Smooth muscle cell (in vitro differentiated cells): ENCODE measurements around the gene CCSER2. TPM values are rescaled to one million over a fixed set of nuclear protein-coding genes. Genes with fewer than 3 reads are reported as not detected.

ENCODE experiments used
- DNase-seq: peaks from one replicate; lab custom pipeline; 2025; ENCODE audit not compliant: unreplicated experiment; lab: John Stamatoyannopoulos, UW
- H2AFZ ChIP-seq: fragments of 200-600 bp; sonication (generic); 2 replicates; pipeline ENCODE4 v1.6.0; 2016; ENCODE audit warnings: antibody characterized with exemption, low read depth, mild to moderate bottlenecking
- H3F3A ChIP-seq: fragments of 200-600 bp; sonication (generic); 2 replicates; pipeline ENCODE4 v1.6.0; 2017; ENCODE audit warnings: antibody characterized with exemption, low read depth
- H3K27ac ChIP-seq: fragments of 200-600 bp; sonication (generic); 2 replicates; pipeline ENCODE4 v1.5.1; 2016; ENCODE audit warnings: low read depth, mild to moderate bottlenecking
- H3K27me3 ChIP-seq: fragments of 200-600 bp; sonication (generic); 2 replicates; pipeline ENCODE4 v1.6.1; 2016; ENCODE audit warnings: low read depth, mild to moderate bottlenecking
- H3K36me3 ChIP-seq: fragments of 200-600 bp; sonication (generic); 2 replicates; pipeline ENCODE4 v1.5.1; 2016; ENCODE audit warnings: low read depth
- H3K4me1 ChIP-seq: fragments of 200-600 bp; sonication (generic); 2 replicates; pipeline ENCODE4 v1.5.1; 2016; ENCODE audit warnings: low read depth
- H3K4me2 ChIP-seq: fragments of 200-600 bp; sonication (generic); 2 replicates; pipeline ENCODE4 v1.6.0; 2016; ENCODE audit warnings: mild to moderate bottlenecking
- H3K4me3 ChIP-seq: fragments of 200-600 bp; sonication (generic); 2 replicates; pipeline ENCODE4 v1.5.1; 2016; ENCODE audit warnings: mild to moderate bottlenecking
- H3K79me2 ChIP-seq: fragments of 200-600 bp; sonication (generic); 2 replicates; pipeline ENCODE4 v1.6.0; 2016; ENCODE audit warnings: low read depth, mild to moderate bottlenecking
- H3K9ac ChIP-seq: fragments of 200-600 bp; sonication (generic); 2 replicates; pipeline ENCODE4 v1.6.0; 2016; ENCODE audit warnings: low read depth
- H3K9me3 ChIP-seq: fragments of 200-600 bp; sonication (generic); replicated peaks from 2 replicates; pipeline ENCODE4 v1.5.1; 2016; ENCODE audit warnings: low read depth
- H4K20me1 ChIP-seq: fragments of 200-600 bp; sonication (generic); 2 replicates; pipeline ENCODE4 v1.6.0; 2016; ENCODE audit warnings: low read depth
- WGBS: methylation state at CpG from one replicate; pipeline ENCODE4 v1.1.7; 2016; ENCODE audit warnings: low lambda C conversion rate; 5-methylcytosine and 5-hydroxymethylcytosine counted together
- polyA plus RNA-seq: library from polyadenylated mRNA; unstranded; fragments of >200 nt; fragmentation: Nextera tagmentation; extraction: Ambion mirVana; gene quantifications from 2 replicates; pipeline ENCODE4 v1.2.1, GENCODE V29; 2016
- total RNA-seq: library from RNA; depleted of rRNA; stranded (reverse); fragments of >200 nt; gene quantifications from 2 replicates; pipeline ENCODE4 v1.2.3, GENCODE V29; 2014
- TF ChIP-seq, protein P1 (sequence below): fragments of 200-600 bp; sonication (generic); IDR thresholded peaks from 2 replicates; pipeline ENCODE4 v1.5.1; 2017; ENCODE audit warnings: borderline replicate concordance, mild to moderate bottlenecking, antibody characterized with exemption; ENCODE audit not compliant: insufficient read depth, poor library complexity, severe bottlenecking

Gene CCSER2
- total and polyA plus RNA-seq, 2 experiments from 2014 or later: 32.8 to 42.1 TPM

DNA sequence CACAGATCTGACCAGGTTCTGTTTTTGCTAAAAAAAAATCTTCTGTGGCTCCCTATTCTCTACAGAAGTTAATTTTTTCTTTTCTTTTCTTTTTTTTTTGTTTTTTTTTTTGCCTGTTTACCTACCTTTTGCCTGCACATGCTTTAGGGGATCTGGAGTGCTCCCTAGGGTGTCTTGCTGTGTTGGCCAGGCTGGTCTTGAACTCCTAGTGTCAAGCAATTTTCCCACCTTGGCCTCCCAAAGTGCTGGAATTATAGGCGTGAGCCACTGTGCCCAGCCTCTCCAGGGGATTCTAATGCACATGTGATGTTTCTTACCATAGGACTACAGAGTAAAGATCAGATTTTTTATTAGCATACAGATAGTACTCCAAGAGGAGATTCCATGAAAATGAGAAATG is 10.6 kb downstream of the CCSER2 start:
- Histone ChIP-seq H2AFZ (no peak overlapping the region), H3K27me3 (no peaks in the 10 kb centered on the region), H3K4me1 (peaks cover 20% of the 10 kb centered on the region), H3K27ac (no peak overlapping the region), H3K9me3 (no peaks in the 10 kb centered on the region), H3K79me2 (peaks cover 97% of the 10 kb centered on the region), H3K9ac (no peak overlapping the region), H3F3A (no peaks in the 10 kb centered on the region), H3K4me3 (no peak overlapping the region), H4K20me1 (peaks cover 100% of the 10 kb centered on the region), H3K36me3 (no peaks in the 10 kb centered on the region), H3K4me2 (no peak overlapping the region)
- WGBS: 100% methylated on average over 1 of the region's 1 CpG
- TF ChIP-seq, protein P1, sequence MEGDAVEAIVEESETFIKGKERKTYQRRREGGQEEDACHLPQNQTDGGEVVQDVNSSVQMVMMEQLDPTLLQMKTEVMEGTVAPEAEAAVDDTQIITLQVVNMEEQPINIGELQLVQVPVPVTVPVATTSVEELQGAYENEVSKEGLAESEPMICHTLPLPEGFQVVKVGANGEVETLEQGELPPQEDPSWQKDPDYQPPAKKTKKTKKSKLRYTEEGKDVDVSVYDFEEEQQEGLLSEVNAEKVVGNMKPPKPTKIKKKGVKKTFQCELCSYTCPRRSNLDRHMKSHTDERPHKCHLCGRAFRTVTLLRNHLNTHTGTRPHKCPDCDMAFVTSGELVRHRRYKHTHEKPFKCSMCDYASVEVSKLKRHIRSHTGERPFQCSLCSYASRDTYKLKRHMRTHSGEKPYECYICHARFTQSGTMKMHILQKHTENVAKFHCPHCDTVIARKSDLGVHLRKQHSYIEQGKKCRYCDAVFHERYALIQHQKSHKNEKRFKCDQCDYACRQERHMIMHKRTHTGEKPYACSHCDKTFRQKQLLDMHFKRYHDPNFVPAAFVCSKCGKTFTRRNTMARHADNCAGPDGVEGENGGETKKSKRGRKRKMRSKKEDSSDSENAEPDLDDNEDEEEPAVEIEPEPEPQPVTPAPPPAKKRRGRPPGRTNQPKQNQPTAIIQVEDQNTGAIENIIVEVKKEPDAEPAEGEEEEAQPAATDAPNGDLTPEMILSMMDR: no peak
- no peak for DNase-seq

DNA sequence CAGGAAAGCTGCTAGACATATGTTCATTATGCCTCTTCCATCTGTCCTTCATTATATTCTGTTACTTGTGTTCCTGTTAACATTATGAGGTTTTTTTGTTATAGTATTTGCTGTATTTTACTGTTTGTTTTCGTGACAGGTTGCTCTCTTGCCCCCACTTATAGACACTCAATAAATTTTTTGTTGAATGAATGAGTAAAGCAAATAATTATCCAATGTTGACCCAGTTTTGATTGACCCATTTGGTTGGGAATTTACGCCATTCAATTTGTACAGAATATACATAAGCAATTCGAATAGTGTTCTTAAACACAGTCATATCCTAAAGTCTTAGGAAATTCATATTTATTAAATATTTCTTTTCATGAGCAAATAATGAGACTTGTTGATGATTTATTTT is 11.8 kb downstream of the CCSER2 start:
- no peaks in the 10 kb centered on the region for H3K27me3 ChIP-seq
- H3F3A ChIP-seq: no peaks in the 10 kb centered on the region
- H3K36me3 ChIP-seq: no peaks in the 10 kb centered on the region
- no peak overlapping the region for H3K4me3 ChIP-seq
- peaks cover 100% of the 10 kb centered on the region for H4K20me1 ChIP-seq
- H2AFZ ChIP-seq: no peak overlapping the region
- peaks cover 12% of the 10 kb centered on the region for H3K4me1 ChIP-seq
- H3K9me3 ChIP-seq: no peaks in the 10 kb centered on the region
- DNase-seq: no peak
- WGBS: 96% methylated on average over 3 of the region's 3 CpGs
- H3K4me2 ChIP-seq: no peak overlapping the region
- H3K79me2 ChIP-seq: peaks cover 97% of the 10 kb centered on the region
- TF ChIP-seq, protein P1: no peak
- H3K27ac ChIP-seq: no peak overlapping the region
- H3K9ac ChIP-seq: no peak overlapping the region

DNA sequence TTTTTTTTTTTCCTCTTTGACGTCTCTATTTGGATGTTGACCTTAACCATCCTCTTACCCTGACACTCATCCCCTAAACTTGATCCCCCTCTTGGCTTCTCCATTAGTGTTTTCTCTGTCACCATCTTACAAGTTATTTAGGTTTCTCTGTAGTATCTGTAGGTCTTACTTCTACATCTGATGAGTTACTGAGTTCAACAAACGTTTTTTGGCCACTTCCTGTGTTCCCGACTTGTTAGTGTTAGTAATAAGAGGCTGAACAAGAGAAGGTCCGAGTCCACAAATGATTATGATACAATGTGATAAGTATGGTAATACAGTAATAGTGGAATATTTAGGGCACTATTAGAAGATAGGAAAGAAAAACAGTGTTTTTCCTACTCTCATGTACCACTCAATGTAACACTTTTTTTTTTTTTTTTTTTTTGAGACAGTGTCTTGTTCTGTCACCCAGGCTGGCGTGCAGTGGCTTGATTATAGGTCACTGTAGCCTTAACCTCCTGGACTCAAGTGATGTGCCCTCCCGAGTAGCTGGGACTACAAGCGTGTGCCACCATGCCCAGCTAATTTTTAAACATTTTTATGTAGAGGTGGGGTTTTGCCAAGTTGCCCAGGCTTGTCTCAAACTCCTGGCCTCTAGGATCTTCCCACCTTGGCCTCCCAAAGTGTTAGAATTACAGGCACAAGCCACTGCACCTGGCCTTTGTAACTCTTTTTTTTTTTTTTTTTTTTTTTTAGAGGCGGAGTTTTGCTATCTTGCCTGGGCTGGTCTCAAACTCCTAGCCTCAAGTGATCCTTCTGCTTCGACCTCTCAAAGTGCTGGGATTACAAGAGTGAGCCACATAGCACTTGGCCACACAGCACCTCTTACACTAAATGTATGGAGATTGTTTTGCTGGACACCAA is 12.5 kb downstream of the CCSER2 start:
- Histone ChIP-seq H3K27me3 (no peaks in the 10 kb centered on the region), H2AFZ (no peak overlapping the region), H3K9ac (no peak overlapping the region), H3K27ac (no peak overlapping the region), H3K9me3 (no peaks in the 10 kb centered on the region), H3K79me2 (peaks cover 97% of the 10 kb centered on the region), H3K4me1 (peaks cover 12% of the 10 kb centered on the region), H3K4me3 (no peak overlapping the region), H4K20me1 (peaks cover 100% of the 10 kb centered on the region), H3K4me2 (no peak overlapping the region), H3F3A (no peaks in the 10 kb centered on the region), H3K36me3 (no peaks in the 10 kb centered on the region)
- DNase-seq: no peak
- TF ChIP-seq, protein P1: no peak
- 91% methylated on average over 9 of the region's 9 CpGs for WGBS

DNA sequence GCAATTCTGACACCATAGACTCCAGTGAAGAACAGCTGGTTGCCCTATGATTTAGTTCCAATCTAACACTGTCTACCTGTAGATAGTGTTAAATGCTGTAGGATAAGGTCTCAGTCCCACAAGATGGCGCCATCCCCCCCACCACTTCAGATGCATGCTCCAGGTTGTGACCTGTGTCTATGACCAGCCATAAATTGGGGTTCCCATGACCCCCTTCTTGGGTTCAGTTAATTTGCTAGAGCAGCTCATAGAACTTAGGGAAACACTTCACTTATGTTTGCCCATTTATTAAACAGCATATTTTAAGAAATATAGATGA is 13.1 kb downstream of the CCSER2 start:
- no peak for DNase-seq
- Histone ChIP-seq H3F3A (no peaks in the 10 kb centered on the region), H3K4me1 (peaks cover 7% of the 10 kb centered on the region), H4K20me1 (peaks cover 100% of the 10 kb centered on the region), H3K79me2 (peaks cover 97% of the 10 kb centered on the region), H3K27me3 (no peaks in the 10 kb centered on the region), H2AFZ (no peak overlapping the region), H3K9ac (no peak overlapping the region), H3K27ac (no peak overlapping the region), H3K36me3 (no peaks in the 10 kb centered on the region), H3K4me3 (no peak overlapping the region), H3K9me3 (no peaks in the 10 kb centered on the region), H3K4me2 (no peak overlapping the region)
- TF ChIP-seq, protein P1: no peak
- WGBS: 78% methylated on average over 1 of the region's 1 CpG
